NCI-H446 (cell line): Measurements from ENCODE around the gene C12orf42.

Experiments
- DNase-seq, 2 experiments: peaks; one replicate each; lab custom pipeline; 2025; lab: John Stamatoyannopoulos, UW

Gene C12orf42

GRCh38 chr12:103495469-103496456 lies at the start of gene C12orf42:
Gene C12orf42 (minus strand): TSS chr12:103495968. CDS start chr12:103478426, 17,542 bp downstream.
- DNase-seq = peak in 1 of 2 experiments; percentile 40

GRCh38 chr12:103542078-103542477 lies 46.3 kb upstream of the C12orf42 start:
- DNase-seq = no peak

GRCh38 chr12:103540319-103540718 lies 44.6 kb upstream of the C12orf42 start:
- DNase-seq = no peak

- DNase-seq = no peak
These were observed 42.6 kb upstream of the C12orf42 start for GRCh38 chr12:103538397-103538796.

GRCh38 chr12:103530307-103531066 lies 34.7 kb upstream of the C12orf42 start:
- no peak for DNase-seq

- DNase-seq = no peak
These were observed 33.5 kb upstream of the C12orf42 start for GRCh38 chr12:103529306-103529705.

- no peak for DNase-seq
These were observed 28.6 kb upstream of the C12orf42 start for GRCh38 chr12:103524238-103524875.

- no peak for DNase-seq
These were observed 28.0 kb upstream of the C12orf42 start for GRCh38 chr12:103523771-103524170.

- no peak for DNase-seq
These were observed 25.0 kb upstream of the C12orf42 start for GRCh38 chr12:103520686-103521215.

- no peak for DNase-seq
These were observed 23.9 kb upstream of the C12orf42 start for GRCh38 chr12:103519632-103520031.

- DNase-seq = no peak
These were observed 23.1 kb upstream of the C12orf42 start for GRCh38 chr12:103518899-103519298.

- DNase-seq = no peak
These were observed 21.4 kb upstream of the C12orf42 start for GRCh38 chr12:103517161-103517560.

GRCh38 chr12:103515341-103515740 lies 19.6 kb upstream of the C12orf42 start:
- DNase-seq = no peak

GRCh38 chr12:103513875-103514274 lies 18.1 kb upstream of the C12orf42 start:
- DNase-seq = no peak

- DNase-seq = no peak
These were observed 9.8 kb upstream of the C12orf42 start for GRCh38 chr12:103505371-103506236.

GRCh38 chr12:103504606-103505005 lies 8.8 kb upstream of the C12orf42 start:
- DNase-seq = no peak

GRCh38 chr12:103503546-103504480 lies 8.0 kb upstream of the C12orf42 start:
- DNase-seq = no peak

GRCh38 chr12:103501447-103501846 lies 5.7 kb upstream of the C12orf42 start:
- DNase-seq = no peak

- no peak for DNase-seq
These were observed 3.8 kb upstream of the C12orf42 start for GRCh38 chr12:103499571-103499970.

GRCh38 chr12:103498990-103499389 lies 3.2 kb upstream of the C12orf42 start:
- no peak for DNase-seq
